HUES48 (cell line): ENCODE data around the gene RCN2.

Experiments used
- H3K27ac ChIP-seq: one replicate; pipeline ENCODE4 v1.7.0; 2013; ENCODE audit warnings: low read depth, low read length, inconsistent platforms
- H3K27me3 ChIP-seq: 2 replicates; pipeline ENCODE4 v1.6.1; 2013; ENCODE audit warnings: mild to moderate bottlenecking, low read length; ENCODE audit not compliant: control insufficient read depth, insufficient read depth
- H3K36me3 ChIP-seq: 2 replicates; pipeline ENCODE4 v1.6.1; 2013; ENCODE audit warnings: low read length; ENCODE audit not compliant: control insufficient read depth, insufficient read depth
- H3K4me1 ChIP-seq: 2 replicates; pipeline ENCODE4 v1.6.1; 2013; ENCODE audit warnings: mild to moderate bottlenecking, low read length; ENCODE audit not compliant: control insufficient read depth, insufficient read depth
- H3K4me3 ChIP-seq: 2 replicates; pipeline ENCODE4 v1.5.1; 2013; ENCODE audit warnings: mild to moderate bottlenecking, low read depth, low read length
- H3K9ac ChIP-seq: 2 replicates; pipeline ENCODE4 v1.6.1; 2013; ENCODE audit warnings: mild to moderate bottlenecking, low read depth, low read length, moderate library complexity
- H3K9me3 ChIP-seq: 2 replicates; pipeline ENCODE4 v1.6.1; 2013; ENCODE audit warnings: low read length; ENCODE audit not compliant: control insufficient read depth, insufficient read depth

RCN2 gene

GRCh38 chr15:76935620-76936019 is 4.1 kb downstream of the RCN2 start:
- H3K27ac ChIP-seq: no peak overlapping the region
- peaks cover 6% of the 10 kb centered on the region for H3K4me1 ChIP-seq
- H3K36me3 ChIP-seq: peaks cover 79% of the 10 kb centered on the region

DNA sequence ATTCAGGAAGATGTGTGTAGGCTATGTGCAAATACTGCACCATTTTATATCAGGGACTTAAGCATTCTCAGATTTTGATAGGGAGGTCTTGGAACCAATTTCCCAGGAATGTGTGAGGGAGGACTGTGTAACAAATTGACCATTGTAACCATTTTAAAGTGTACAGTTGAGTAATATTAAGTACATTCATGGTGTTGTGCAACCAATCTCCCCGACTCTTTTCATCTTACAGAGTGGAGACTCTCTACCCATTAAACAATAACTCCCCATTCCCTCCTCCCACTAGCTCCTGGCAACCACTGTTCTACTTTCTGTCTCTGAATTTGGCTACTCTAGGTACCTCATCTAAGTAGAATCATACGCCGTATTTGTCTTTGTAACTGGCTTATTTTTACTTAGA is 5.1 kb downstream of the RCN2 start:
- H3K9me3 ChIP-seq: no peaks in the 10 kb centered on the region
- H3K9ac ChIP-seq: no peak overlapping the region
- no peak overlapping the region for H3K27ac ChIP-seq
- H3K36me3 ChIP-seq: peaks cover 82% of the 10 kb centered on the region
- H3K27me3 ChIP-seq: no peaks in the 10 kb centered on the region
- no peak overlapping the region for H3K4me3 ChIP-seq
- peaks cover 6% of the 10 kb centered on the region; the same call in 1 of the 2 replicates for H3K4me1 ChIP-seq

More at GRCh38 chr15:76935620-76936019, 4.1 kb downstream of the RCN2 start:
- Histone ChIP-seq H3K4me3 (no peak overlapping the region), H3K27me3 (no peaks in the 10 kb centered on the region), H3K9me3 (no peaks in the 10 kb centered on the region), H3K9ac (no peak overlapping the region)

DNA sequence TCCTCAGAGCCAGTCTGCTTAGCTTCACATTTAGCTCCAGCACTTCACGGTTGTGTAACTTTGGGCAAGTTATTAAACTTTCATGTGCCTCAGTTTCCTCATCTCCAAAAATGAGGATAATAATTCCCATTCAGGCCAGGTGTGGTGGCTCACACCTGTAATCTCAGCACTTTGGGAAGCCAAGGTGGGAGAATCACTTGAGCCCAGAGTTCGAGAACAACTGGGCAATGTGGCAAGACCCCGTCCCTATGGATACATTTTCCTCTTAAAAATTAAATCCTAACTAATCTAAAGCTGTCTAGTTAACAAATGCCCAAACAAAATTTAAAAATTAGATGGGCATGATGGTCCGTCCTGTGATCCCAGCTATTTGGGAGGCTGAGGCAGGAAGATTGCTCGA is 7.2 kb downstream of the RCN2 start:
- Histone ChIP-seq H3K4me3 (no peak overlapping the region), H3K9ac (no peak overlapping the region), H3K4me1 (peaks cover 10% of the 10 kb centered on the region; the same call in 1 of the 2 replicates), H3K9me3 (no peaks in the 10 kb centered on the region), H3K27me3 (no peaks in the 10 kb centered on the region), H3K36me3 (peaks cover 82% of the 10 kb centered on the region), H3K27ac (no peak overlapping the region)

GRCh38 chr15:76939715-76940114 is 8.2 kb downstream of the RCN2 start:
- Histone ChIP-seq H3K36me3 (peaks cover 80% of the 10 kb centered on the region), H3K27me3 (no peaks in the 10 kb centered on the region), H3K27ac (no peak overlapping the region), H3K9me3 (no peaks in the 10 kb centered on the region), H3K4me1 (peaks cover 10% of the 10 kb centered on the region; the same call in 1 of the 2 replicates), H3K9ac (no peak overlapping the region), H3K4me3 (no peak overlapping the region)

DNA sequence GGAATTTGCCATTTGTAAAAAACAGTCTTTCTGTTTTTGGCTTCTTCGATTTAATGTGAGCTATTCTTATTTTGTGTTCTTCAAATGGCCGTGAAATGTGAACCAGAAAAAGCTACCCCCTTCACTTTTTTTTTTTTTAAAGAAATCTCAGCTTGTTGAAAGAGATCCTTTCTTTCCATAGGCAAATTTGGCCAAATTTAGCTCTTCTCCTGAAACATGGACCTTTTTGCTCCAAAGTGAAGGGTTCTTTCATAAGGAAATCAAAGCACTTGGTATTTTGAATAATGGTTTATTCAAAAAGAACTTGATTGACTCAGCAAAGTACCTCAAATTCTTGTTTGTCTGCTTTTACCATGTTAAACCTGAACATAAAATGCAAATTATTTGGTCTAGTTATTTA is 10.1 kb downstream of the RCN2 start:
- peaks cover 10% of the 10 kb centered on the region; the same call in 1 of the 2 replicates for H3K4me1 ChIP-seq
- H3K9ac ChIP-seq: no peak overlapping the region
- no peak overlapping the region for H3K4me3 ChIP-seq
- H3K9me3 ChIP-seq: no peaks in the 10 kb centered on the region
- H3K27ac ChIP-seq: peak overlapping the region; percentile 45
- H3K36me3 ChIP-seq: peaks cover 81% of the 10 kb centered on the region
- H3K27me3 ChIP-seq: no peaks in the 10 kb centered on the region

DNA sequence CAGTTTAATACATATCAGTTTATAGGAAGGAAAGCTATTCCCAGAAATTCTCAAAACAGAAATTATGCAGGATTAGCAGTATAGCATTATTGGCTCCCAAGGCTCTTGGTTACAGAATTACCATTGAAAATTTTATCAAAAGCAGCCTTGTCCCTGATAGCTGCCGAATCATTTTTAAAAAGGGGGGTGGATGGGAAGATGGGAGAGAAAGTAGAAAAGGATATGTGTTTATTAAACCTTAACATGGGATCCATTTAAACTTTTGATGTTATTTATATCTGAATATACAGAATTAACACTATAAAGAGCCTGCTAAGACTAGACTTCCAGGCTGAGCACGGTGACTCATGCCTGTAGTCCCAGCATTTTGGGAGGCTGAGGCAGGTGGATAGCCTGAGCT is 10.8 kb downstream of the RCN2 start:
- Histone ChIP-seq H3K27ac (no peak overlapping the region), H3K4me1 (peaks cover 10% of the 10 kb centered on the region; the same call in 1 of the 2 replicates), H3K4me3 (no peak overlapping the region), H3K36me3 (peaks cover 81% of the 10 kb centered on the region), H3K9ac (no peak overlapping the region), H3K27me3 (no peaks in the 10 kb centered on the region), H3K9me3 (no peaks in the 10 kb centered on the region)

GRCh38 chr15:76945494-76946093 is 14.0 kb downstream of the RCN2 start:
- Histone ChIP-seq H3K4me3 (no peak overlapping the region), H3K9ac (no peak overlapping the region), H3K36me3 (peaks cover 80% of the 10 kb centered on the region), H3K9me3 (no peaks in the 10 kb centered on the region), H3K4me1 (peaks cover 10% of the 10 kb centered on the region; the same call in 1 of the 2 replicates), H3K27ac (no peak overlapping the region), H3K27me3 (no peaks in the 10 kb centered on the region)

- peaks cover 86% of the 10 kb centered on the region for H3K36me3 ChIP-seq
- H3K9me3 ChIP-seq: no peaks in the 10 kb centered on the region
- H3K4me1 ChIP-seq: no peaks in the 10 kb centered on the region
- H3K27me3 ChIP-seq: no peaks in the 10 kb centered on the region
- no peak overlapping the region for H3K9ac ChIP-seq
- no peak overlapping the region for H3K27ac ChIP-seq
- no peak overlapping the region for H3K4me3 ChIP-seq
Measured at GRCh38 chr15:76947454-76947853, 15.9 kb downstream of the RCN2 start.

GRCh38 chr15:76951220-76951619 is 19.7 kb downstream of the RCN2 start:
- H3K9ac ChIP-seq: no peak overlapping the region
- no peaks in the 10 kb centered on the region; the same call in 1 of the 2 replicates for H3K4me1 ChIP-seq
- H3K27me3 ChIP-seq: no peaks in the 10 kb centered on the region
- H3K4me3 ChIP-seq: no peak overlapping the region
- peaks cover 50% of the 10 kb centered on the region for H3K36me3 ChIP-seq
- H3K9me3 ChIP-seq: no peaks in the 10 kb centered on the region
- no peak overlapping the region for H3K27ac ChIP-seq

- Histone ChIP-seq H3K27me3 (no peaks in the 10 kb centered on the region), H3K36me3 (peaks cover 24% of the 10 kb centered on the region), H3K9ac (no peak overlapping the region), H3K4me1 (no peaks in the 10 kb centered on the region; the same call in 1 of the 2 replicates), H3K4me3 (no peak overlapping the region), H3K27ac (no peak overlapping the region), H3K9me3 (no peaks in the 10 kb centered on the region)
Measured at GRCh38 chr15:76953913-76954312, 22.4 kb downstream of the RCN2 start.

GRCh38 chr15:76954744-76955143 is 23.2 kb downstream of the RCN2 start:
- no peaks in the 10 kb centered on the region for H3K9me3 ChIP-seq
- no peaks in the 10 kb centered on the region; the same call in 1 of the 2 replicates for H3K4me1 ChIP-seq
- H3K9ac ChIP-seq: no peak overlapping the region
- no peak overlapping the region for H3K27ac ChIP-seq
- H3K4me3 ChIP-seq: no peak overlapping the region
- no peaks in the 10 kb centered on the region for H3K27me3 ChIP-seq
- peaks cover 15% of the 10 kb centered on the region for H3K36me3 ChIP-seq
